Activated CD8-positive, alpha-beta memory T cell treated with anti-CD3 and anti-CD28 coated beads for 24 hours (primary cell): ENCODE measurements around the gene ZNF280D.
A peak's percentile ranks its signal among the peaks of the same experiment; 100 is the strongest.
"Not testable (repeated sequence)": the region's sequence is repeated elsewhere in the genome, so short reads cannot be mapped to it uniquely, and the experiment has no call there.

Source experiments
- DNase-seq: peaks from one replicate; pipeline ENCODE4 v3.0.0-alpha.2; 2020

ZNF280D gene

GRCh38 chr15:56733136-56734012 lies at the start of gene ZNF280D:
Gene ZNF280D, minus strand, starts transcription at chr15:56733509. Its CDS starts 26,400 bp downstream, at chr15:56707109.
- peak; percentile 90 for DNase-seq

DNA sequence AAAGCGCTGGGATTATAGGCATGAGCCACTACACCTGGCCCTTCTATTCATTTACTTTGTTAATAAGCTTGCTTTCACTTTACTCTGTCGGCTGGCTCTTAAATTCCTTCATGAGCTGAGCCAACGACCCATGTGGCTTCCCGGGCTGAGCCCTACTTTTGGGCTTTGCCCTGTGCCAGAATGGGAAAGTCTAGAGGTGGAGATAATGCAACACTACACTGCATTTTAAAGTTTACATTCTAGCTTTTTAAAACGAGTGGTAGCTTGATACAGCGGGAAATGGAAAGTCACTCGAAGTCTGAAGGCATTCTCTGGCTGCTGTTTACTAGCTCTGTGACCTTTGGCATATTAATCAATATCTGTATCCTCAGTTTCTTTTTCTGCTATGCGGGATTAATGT lies 49.0 kb upstream of the ZNF280D start:
- DNase-seq = no peak

DNA sequence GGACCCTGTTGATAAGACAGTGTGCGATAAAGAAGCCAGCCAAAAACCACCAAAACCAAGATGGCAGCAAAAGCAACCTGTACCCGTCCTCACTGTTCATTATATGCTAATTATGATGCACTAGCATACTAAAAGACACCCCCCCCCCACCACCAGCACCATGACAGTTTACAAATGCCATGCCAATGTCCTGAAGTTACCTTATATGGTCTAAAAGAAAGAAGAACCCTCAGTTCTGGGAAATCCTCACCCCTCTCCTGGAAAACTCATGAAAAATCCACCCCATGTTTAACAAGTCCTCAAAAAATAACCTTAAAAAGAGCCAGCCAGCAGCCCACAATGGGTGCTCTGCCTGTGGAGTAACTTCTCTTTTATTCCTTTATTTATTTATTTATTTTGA lies 48.4 kb upstream of the ZNF280D start:
- no peak for DNase-seq

GRCh38 chr15:56780102-56780725 lies 46.9 kb upstream of the ZNF280D start:
- not testable (repeated sequence) for DNase-seq

GRCh38 chr15:56779449-56779848 lies 46.1 kb upstream of the ZNF280D start:
- not testable (repeated sequence) for DNase-seq

DNA sequence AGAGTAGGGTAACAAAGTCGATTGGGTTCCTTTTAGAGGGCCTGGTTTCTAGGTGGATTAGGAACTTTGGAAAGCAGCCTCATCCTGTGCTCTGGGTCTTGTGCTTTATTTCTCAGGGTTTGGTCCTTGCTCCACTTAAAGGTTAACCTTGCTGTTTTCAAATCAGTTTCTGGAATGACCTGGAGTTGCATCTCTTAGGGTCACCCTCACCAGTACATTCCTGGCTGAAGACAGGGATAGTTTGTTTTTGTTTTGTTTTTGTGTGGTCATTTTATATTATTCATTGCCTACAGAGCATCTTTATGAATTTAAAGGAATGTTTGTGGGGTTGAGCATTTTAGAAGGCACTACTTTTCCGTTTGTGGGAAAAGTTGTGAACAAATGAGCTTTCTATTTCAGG lies 45.5 kb upstream of the ZNF280D start:
- no peak for DNase-seq

DNA sequence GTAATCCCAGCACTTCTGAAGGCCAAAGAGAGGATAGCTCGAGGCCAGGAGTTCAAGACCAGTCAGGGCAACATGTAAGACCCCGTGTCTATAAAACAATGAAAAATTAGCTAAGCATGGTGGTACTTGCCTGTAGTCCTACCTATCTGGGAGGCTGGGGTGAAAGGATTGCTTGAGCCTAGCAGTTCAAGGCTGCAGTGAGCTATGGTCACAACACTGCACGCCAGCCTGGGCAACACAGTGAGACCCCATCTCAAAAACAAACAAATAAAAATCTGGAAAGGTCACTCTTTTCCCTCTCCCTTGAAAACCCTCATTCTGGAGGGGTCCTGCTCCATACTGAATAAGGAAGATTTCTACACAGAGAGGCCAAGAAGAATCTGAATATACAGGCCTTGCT lies 43.5 kb upstream of the ZNF280D start:
- no peak for DNase-seq

DNA sequence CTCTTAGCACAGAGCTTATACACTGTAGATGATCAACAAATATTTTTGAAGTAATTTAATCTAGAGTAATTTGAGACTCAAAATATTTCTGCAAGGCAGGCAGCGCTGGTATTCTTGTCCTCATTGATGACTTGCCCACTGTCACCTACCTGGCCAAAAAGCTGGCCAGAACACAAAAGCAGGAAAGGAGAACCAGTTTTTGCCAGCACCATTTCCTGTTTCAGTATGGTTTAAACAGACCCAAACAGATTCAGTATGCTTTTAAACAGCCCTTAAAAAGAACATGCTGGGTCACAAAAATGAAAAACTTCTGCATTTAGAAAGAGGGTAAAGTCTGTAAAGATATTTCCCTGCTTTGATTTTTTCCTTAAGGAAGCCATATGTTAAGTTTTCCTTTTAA lies 42.3 kb upstream of the ZNF280D start:
- DNase-seq = no peak

DNA sequence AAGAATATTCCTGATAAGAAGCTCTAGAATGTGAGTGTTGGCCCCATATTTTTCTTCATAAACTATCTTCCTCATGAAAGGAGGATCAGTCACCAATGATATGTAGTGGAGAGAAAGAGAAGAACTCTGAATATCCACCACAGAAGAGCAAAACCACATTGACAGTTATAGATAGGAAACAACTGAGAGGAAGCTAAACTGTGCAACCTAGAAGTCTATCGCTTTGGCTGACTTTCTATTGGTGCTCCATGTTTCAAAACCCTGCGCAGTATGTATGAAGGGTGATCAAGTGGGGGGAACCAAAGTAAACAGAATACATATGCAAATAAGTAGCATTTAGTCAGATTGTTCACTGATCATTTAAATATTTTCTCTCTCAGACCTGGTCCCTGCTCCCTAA lies 41.0 kb upstream of the ZNF280D start:
- no peak for DNase-seq

GRCh38 chr15:56772868-56773639 lies 39.7 kb upstream of the ZNF280D start:
- no peak for DNase-seq

DNA sequence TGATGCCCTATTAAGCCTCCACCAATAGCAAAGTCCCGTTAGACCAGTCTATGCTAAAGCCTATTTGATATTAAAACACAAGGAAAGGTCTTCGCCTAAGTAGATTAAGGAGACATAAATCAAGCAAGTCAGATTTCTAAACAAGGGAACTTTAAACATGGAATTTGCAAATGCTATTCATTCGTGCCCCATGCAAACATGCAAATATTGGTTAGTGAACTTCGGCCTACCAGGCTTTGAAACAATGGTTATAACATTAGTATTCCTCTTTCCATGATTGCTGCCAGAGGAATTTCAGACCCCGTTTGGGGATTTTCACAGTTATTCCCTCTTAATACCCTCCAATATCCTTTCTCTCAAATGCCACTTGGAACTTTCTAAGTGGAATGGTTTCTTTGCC lies 36.9 kb upstream of the ZNF280D start:
- no peak for DNase-seq

GRCh38 chr15:56767315-56767714 lies 34.0 kb upstream of the ZNF280D start:
- no peak for DNase-seq

DNA sequence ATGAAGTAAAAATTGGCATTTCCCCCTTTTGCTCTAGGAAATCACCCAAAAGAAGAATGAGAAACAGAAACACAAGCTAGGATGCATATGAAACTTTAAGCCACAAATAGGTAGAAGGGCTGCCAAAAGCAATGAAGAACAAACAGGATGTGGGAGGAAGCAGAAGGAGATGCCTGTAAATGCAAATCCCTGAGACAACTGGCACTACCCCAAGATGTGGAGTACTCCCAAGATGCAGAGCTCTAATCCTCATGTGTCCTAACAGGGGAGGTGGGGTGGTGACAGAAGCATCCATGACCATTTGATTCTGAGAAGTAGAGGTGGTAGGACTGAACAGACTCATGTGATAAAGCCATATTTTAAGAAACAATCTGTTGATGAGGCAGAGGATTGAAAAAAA lies 31.9 kb upstream of the ZNF280D start:
- no peak for DNase-seq

- DNase-seq = no peak
These were observed 30.0 kb upstream of the ZNF280D start for GRCh38 chr15:56763141-56763895.

- DNase-seq = no peak
These were observed 26.9 kb upstream of the ZNF280D start for GRCh38 chr15:56760186-56760585.

GRCh38 chr15:56759450-56759845 lies 26.1 kb upstream of the ZNF280D start:
- no peak for DNase-seq

DNA sequence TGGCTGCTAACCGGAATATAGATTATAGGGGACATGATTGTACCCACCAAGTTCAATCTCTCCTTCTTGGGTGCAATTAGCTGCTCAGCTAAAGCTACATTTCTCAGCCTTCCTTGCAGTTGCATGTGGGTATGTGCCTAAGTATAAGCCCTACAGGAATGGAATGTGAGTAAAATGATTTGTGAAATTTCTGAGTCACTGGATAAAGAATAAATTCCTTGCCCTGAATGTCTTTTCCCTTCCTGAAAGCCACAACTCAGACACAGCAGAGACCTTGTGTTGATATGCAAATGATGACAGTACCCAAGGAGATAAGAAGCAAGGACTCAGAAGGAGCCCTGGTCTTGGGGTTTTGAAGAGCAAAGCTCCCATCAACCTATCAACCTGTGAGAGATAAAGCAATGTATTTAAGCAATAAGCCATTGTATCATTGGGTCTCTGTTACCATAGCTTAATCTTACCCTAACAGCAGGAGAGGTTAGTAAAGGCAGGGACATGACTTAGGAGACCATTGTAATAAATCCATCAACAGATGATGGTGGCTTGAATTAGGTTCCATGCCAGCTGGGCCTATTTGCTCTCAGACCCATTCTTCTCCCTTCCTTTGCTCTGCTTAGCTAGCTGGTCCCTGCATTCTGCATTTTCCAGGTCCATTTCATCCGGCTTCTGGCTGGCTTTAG lies 25.6 kb upstream of the ZNF280D start:
- DNase-seq = no peak

DNA sequence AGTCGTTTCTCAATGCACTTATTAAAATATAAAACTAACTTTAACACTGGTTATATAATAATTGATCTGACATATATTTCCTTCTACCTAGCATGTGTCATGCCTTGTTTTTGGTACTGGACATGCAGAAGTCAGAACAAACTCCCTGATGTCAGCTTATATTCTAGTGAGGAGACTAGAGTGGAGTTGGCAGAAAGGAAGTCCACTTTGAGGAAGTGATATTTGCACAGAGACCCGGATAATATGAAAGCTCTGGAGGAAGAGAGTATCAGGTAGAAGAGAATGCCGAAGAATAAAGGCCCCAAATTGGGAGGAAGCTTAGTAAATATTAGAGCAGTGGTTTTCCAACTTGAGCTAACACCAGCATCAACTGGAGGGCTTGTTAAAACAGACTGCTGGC lies 24.6 kb upstream of the ZNF280D start:
- DNase-seq = no peak

- DNase-seq = no peak
These were observed 21.6 kb upstream of the ZNF280D start for GRCh38 chr15:56754772-56755370.

DNA sequence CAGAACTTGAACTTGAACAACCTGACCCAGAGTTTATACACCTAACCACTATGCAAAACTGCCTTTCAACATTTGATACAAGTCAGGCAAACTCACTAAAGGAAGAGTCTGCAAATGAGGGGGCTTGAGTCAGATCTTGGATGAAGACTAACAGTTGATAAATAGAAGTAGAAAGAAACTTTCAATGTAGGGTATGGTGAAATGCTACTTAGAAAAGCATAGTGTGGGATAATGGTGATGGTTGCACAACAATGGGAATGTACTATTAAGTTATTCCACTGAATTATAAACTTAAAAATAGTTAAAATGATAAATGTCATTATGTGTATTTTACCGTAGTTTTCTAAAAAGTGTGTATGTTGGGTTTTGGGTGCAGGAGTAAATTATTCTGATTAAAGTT lies 19.7 kb upstream of the ZNF280D start:
- no peak for DNase-seq

GRCh38 chr15:56749982-56750381 lies 16.7 kb upstream of the ZNF280D start:
- DNase-seq = no peak
